ENCODE data around the gene CEP95.

Gene CEP95

GRCh38 chr17:64555281-64555680 is 48.5 kb downstream of the CEP95 start:
- TF ChIP-seq TAF1 (IDR thresholded peaks at IDR 0.05; ENCODE audit: borderline replicate concordance, insufficient read depth, low read length): no peak

GRCh38 chr17:64564098-64564497 is 57.3 kb downstream of the CEP95 start:
- TF ChIP-seq SIN3A (IDR thresholded peaks at IDR 0.05; ENCODE audit: borderline replicate concordance, insufficient read depth, low read length) (no peak), FOXP2 (optimal IDR thresholded peaks at IDR 0.05; ENCODE audit: borderline replicate concordance, extremely low read depth, extremely low read length, insufficient read depth) (no peak), TAF1 (IDR thresholded peaks at IDR 0.05; ENCODE audit: borderline replicate concordance, insufficient read depth, low read length) (no peak), REST (IDR thresholded peaks at IDR 0.05; ENCODE audit: insufficient read depth in 1 of 2, low read depth in 2 of 2, low read length in 2 of 2) (no peak), POLR2AphosphoS5 (IDR thresholded peaks at IDR 0.05; ENCODE audit: low read depth, low read length) (no peak)

GRCh38 chr17:64565563-64565962 is 58.8 kb downstream of the CEP95 start:
- TF ChIP-seq REST (IDR thresholded peaks at IDR 0.05; ENCODE audit: insufficient read depth in 1 of 2, low read depth in 2 of 2, low read length in 2 of 2): no peak
- TF ChIP-seq POLR2AphosphoS5 (IDR thresholded peaks at IDR 0.05; ENCODE audit: low read depth, low read length): no peak
- TF ChIP-seq SIN3A (IDR thresholded peaks at IDR 0.05; ENCODE audit: borderline replicate concordance, insufficient read depth, low read length): no peak
- no peak for TF ChIP-seq FOXP2 (optimal IDR thresholded peaks at IDR 0.05; ENCODE audit: borderline replicate concordance, extremely low read depth, extremely low read length, insufficient read depth)
- no peak for TF ChIP-seq TAF1 (IDR thresholded peaks at IDR 0.05; ENCODE audit: borderline replicate concordance, insufficient read depth, low read length)

- TF ChIP-seq SIN3A (IDR thresholded peaks at IDR 0.05; ENCODE audit: borderline replicate concordance, insufficient read depth, low read length) (no peak), POLR2AphosphoS5 (IDR thresholded peaks at IDR 0.05; ENCODE audit: low read depth, low read length) (no peak), FOXP2 (optimal IDR thresholded peaks at IDR 0.05; ENCODE audit: borderline replicate concordance, extremely low read depth, extremely low read length, insufficient read depth) (no peak), TAF1 (IDR thresholded peaks at IDR 0.05; ENCODE audit: borderline replicate concordance, insufficient read depth, low read length) (no peak), REST (IDR thresholded peaks at IDR 0.05; ENCODE audit: insufficient read depth in 1 of 2, low read depth in 2 of 2, low read length in 2 of 2) (no peak)
Measured at GRCh38 chr17:64571746-64572145, 65.0 kb downstream of the CEP95 start.

GRCh38 chr17:64572682-64573154 is 65.9 kb downstream of the CEP95 start:
- no peak for TF ChIP-seq SIN3A (IDR thresholded peaks at IDR 0.05; ENCODE audit: borderline replicate concordance, insufficient read depth, low read length)
- TF ChIP-seq POLR2AphosphoS5 (IDR thresholded peaks at IDR 0.05; ENCODE audit: low read depth, low read length): no peak
- TF ChIP-seq REST (IDR thresholded peaks at IDR 0.05; ENCODE audit: insufficient read depth in 1 of 2, low read depth in 2 of 2, low read length in 2 of 2): no peak
- no peak for TF ChIP-seq FOXP2 (optimal IDR thresholded peaks at IDR 0.05; ENCODE audit: borderline replicate concordance, extremely low read depth, extremely low read length, insufficient read depth)
- TF ChIP-seq TAF1 (IDR thresholded peaks at IDR 0.05; ENCODE audit: borderline replicate concordance, insufficient read depth, low read length): no peak

All from PFSK-1 (cell line).